CD4-positive, alpha-beta T cell treated with Interleukin-4 for 1 hour (primary cell): Measurements from ENCODE around the gene HLTF.

Source experiments
- DNase-seq, 2 donors: peaks; one replicate each; pipeline ENCODE4 v3.0.0-alpha.2; 2020 to 2022

HLTF gene

GRCh38 chr3:149016669-149017541, 69.4 kb downstream of the HLTF start:
- no peak for DNase-seq

- DNase-seq, result no peak
Measured at GRCh38 chr3:149016242-149016641, 70.1 kb downstream of the HLTF start.

- no peak for DNase-seq
Measured at GRCh38 chr3:149015393-149015792, 70.9 kb downstream of the HLTF start.

- no peak for DNase-seq
Measured at GRCh38 chr3:149013726-149014125, 72.6 kb downstream of the HLTF start.

GRCh38 chr3:149011676-149012075, 74.7 kb downstream of the HLTF start:
- no peak for DNase-seq

- DNase-seq, result no peak
Measured at GRCh38 chr3:149010966-149011365, 75.4 kb downstream of the HLTF start.

GRCh38 chr3:149010504-149010951, 75.8 kb downstream of the HLTF start:
- DNase-seq, result no peak

GRCh38 chr3:149009732-149010131, 76.6 kb downstream of the HLTF start:
- DNase-seq, result peak; percentile 58 to 63

GRCh38 chr3:149007567-149008257, 78.6 kb downstream of the HLTF start:
- no peak for DNase-seq

- no peak for DNase-seq
Measured at GRCh38 chr3:149005416-149005815, 80.9 kb downstream of the HLTF start.

GRCh38 chr3:149004622-149005021, 81.7 kb downstream of the HLTF start:
- DNase-seq, result no peak

GRCh38 chr3:149003653-149004305, 82.6 kb downstream of the HLTF start:
- peak in 1 of 2 donors; percentile 11 for DNase-seq

GRCh38 chr3:149001727-149002126, 84.6 kb downstream of the HLTF start:
- DNase-seq, result no peak

GRCh38 chr3:149000206-149000745, 86.1 kb downstream of the HLTF start:
- DNase-seq, result no peak

- DNase-seq, result no peak
Measured at GRCh38 chr3:148999806-149000205, 86.5 kb downstream of the HLTF start.

- peak in 1 of 2 donors; percentile 22 for DNase-seq
Measured at GRCh38 chr3:148998715-148999423, 87.5 kb downstream of the HLTF start.

GRCh38 chr3:148998297-148998696, 88.0 kb downstream of the HLTF start:
- no peak for DNase-seq

GRCh38 chr3:148997623-148998022, 88.7 kb downstream of the HLTF start:
- no peak for DNase-seq

- no peak for DNase-seq
Measured at GRCh38 chr3:148992635-148993255, 93.6 kb downstream of the HLTF start.

GRCh38 chr3:148992027-148992634, 94.2 kb downstream of the HLTF start:
- peak; percentile 26 to 52 for DNase-seq

GRCh38 chr3:148991219-148992026, 94.9 kb downstream of the HLTF start, which contains the start of gene GYG1:
Gene GYG1, plus strand, starts transcription at chr3:148991540. Its CDS starts 101 bp downstream, at chr3:148991641.
- DNase-seq, result peak; percentile 77 to 85
